DND-41 (cell line): ENCODE measurements around the gene GREB1.

Experiments
- ATAC-seq: fragments of 200-7000 bp; cut with Tn5 transposase; 3 replicates; pipeline ENCODE4 v1.9.1; 2021; ENCODE audit warnings: low read depth; ENCODE audit not compliant: insufficient read depth
- DNase-seq: peaks from one replicate; pipeline ENCODE4 v3.0.0-alpha.2; 2020
- H2AFZ ChIP-seq: 2 replicates; pipeline ENCODE4 v1.6.0; 2012; ENCODE audit warnings: low read depth, low read length
- H3K27ac ChIP-seq: 2 replicates; pipeline ENCODE4 v1.5.1; 2012; ENCODE audit warnings: low read length, inconsistent platforms
- H3K27me3 ChIP-seq: fragments of 200-600 bp; sonication (generic); 2 replicates; pipeline ENCODE4 v1.6.0; 2012; ENCODE audit warnings: low read length, mild to moderate bottlenecking, inconsistent platforms; ENCODE audit not compliant: insufficient read depth, poor library complexity
- H3K36me3 ChIP-seq: 2 replicates; pipeline ENCODE4 v1.5.1; 2012; ENCODE audit warnings: low read length, inconsistent platforms; ENCODE audit not compliant: insufficient read depth
- H3K4me1 ChIP-seq: 2 replicates; pipeline ENCODE4 v1.5.1; 2012; ENCODE audit warnings: mild to moderate bottlenecking, low read length; ENCODE audit not compliant: insufficient read depth
- H3K4me2 ChIP-seq: 2 replicates; pipeline ENCODE4 v1.6.0; 2012; ENCODE audit warnings: mild to moderate bottlenecking, moderate library complexity, low read length, inconsistent platforms; ENCODE audit not compliant: insufficient read depth
- H3K4me3 ChIP-seq, 2 experiments: fragments of 200-600 bp in 1 of 2; shearing (Covaris generic) in 1 of 2; 2 replicates each; pipeline ENCODE4 v1.5.1; 2012 to 2016; ENCODE audit warnings: inconsistent platforms in 2 of 2, low read length in 2 of 2, mild to moderate bottlenecking in 2 of 2, low read depth in 1 of 2, moderate library complexity in 1 of 2
- H3K79me2 ChIP-seq: 2 replicates; pipeline ENCODE4 v1.6.0; 2012; ENCODE audit warnings: low read length, inconsistent platforms; ENCODE audit not compliant: insufficient read depth
- H3K9ac ChIP-seq: 2 replicates; pipeline ENCODE4 v1.6.0; 2012; ENCODE audit warnings: low read depth, mild to moderate bottlenecking, inconsistent platforms, low read length, moderate library complexity
- H3K9me3 ChIP-seq: 2 replicates; pipeline ENCODE4 v1.5.1; 2012; ENCODE audit warnings: low read length, moderate library complexity, mild to moderate bottlenecking, inconsistent platforms; ENCODE audit not compliant: insufficient read depth, severe bottlenecking
- H4K20me1 ChIP-seq: 2 replicates; pipeline ENCODE4 v1.6.0; 2012; ENCODE audit warnings: low read length; ENCODE audit not compliant: insufficient read depth
- EZH2 ChIP-seq: IDR thresholded peaks from 3 replicates; pipeline ENCODE4 v1.6.1; 2012; ENCODE audit warnings: borderline replicate concordance, low read depth, mild to moderate bottlenecking, moderate library complexity, low read length, inconsistent platforms; ENCODE audit not compliant: severe bottlenecking
- TF ChIP-seq, protein P1 (sequence below): IDR thresholded peaks from 2 replicates; pipeline ENCODE4 v1.5.1; 2012; ENCODE audit warnings: borderline replicate concordance, low read length, moderate library complexity, mild to moderate bottlenecking; ENCODE audit not compliant: poor library complexity, severe bottlenecking; ENCODE audit errors: extremely low read depth

The GREB1 gene

DNA sequence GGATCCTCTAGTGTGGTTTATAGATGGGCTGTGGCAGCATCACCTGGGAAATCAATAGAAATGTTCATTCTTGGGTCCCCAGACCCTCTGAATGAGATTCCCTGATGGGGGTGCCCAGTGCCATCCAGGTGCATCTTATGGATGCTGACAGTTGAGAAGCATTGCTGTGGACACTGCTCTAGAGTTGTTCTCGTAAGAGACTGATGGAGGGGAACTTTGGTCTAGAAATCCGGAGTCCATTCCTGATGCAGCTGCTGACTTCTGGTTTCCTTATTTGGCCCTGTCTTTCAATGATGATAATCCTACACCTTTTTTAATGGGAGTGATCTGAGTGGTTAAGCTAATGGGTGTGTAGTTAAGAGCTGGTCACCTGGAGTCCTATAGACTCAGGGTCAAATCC lies 39.5 kb upstream of the GREB1 start:
- no peak for ATAC-seq

DNA sequence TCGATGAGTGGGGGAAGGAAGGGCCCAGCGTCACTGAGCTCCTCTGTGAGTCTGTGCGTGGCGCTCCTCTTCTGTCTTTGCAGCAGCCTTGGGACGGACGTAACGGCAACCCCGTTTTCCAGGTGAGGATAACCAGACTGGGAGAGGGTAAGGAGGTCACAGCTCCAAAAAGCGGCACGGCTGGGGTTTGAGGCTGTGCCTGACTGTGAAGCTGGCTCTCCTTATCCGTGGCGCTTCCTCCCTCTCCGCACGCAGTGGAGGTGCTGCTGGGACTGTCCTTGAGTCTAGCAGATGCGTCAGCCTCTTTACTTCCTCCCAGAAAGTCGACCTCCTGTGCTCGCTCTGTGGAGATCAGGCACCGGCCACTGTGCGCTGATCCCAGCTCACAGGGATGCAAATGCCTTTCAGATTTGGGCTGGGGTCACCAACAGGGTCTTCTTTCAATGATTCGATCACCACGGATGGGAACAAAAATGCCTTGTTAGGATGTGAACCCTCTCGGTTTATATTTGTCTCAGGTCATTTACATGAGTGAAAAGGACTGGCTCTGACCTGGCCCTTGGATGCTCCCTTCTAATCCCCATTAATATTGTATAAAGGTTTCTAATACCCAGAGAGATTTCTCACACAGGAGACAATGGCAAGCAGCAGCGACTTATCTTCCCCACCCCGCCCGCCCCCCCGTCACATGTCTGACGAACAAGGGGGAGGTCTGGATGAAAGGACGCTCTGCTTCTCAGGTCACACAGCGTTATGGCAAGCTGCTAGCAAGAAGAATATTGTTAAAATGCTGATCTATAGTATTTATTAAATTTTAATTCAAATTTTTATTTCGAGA lies 37.8 kb upstream of the GREB1 start:
- Histone ChIP-seq H4K20me1 (no peaks in the 10 kb centered on the region), H3K4me1 (no peaks in the 10 kb centered on the region), H3K79me2 (no peaks in the 10 kb centered on the region), H3K27ac (no peak overlapping the region), H3K9ac (no peak overlapping the region), H3K9me3 (no peaks in the 10 kb centered on the region), H3K4me3 (no peak overlapping the region), H3K4me2 (no peak overlapping the region), H2AFZ (no peak overlapping the region), H3K36me3 (no peaks in the 10 kb centered on the region), H3K27me3 (no peaks in the 10 kb centered on the region)
- no peak for TF ChIP-seq EZH2
- TF ChIP-seq, protein P1, sequence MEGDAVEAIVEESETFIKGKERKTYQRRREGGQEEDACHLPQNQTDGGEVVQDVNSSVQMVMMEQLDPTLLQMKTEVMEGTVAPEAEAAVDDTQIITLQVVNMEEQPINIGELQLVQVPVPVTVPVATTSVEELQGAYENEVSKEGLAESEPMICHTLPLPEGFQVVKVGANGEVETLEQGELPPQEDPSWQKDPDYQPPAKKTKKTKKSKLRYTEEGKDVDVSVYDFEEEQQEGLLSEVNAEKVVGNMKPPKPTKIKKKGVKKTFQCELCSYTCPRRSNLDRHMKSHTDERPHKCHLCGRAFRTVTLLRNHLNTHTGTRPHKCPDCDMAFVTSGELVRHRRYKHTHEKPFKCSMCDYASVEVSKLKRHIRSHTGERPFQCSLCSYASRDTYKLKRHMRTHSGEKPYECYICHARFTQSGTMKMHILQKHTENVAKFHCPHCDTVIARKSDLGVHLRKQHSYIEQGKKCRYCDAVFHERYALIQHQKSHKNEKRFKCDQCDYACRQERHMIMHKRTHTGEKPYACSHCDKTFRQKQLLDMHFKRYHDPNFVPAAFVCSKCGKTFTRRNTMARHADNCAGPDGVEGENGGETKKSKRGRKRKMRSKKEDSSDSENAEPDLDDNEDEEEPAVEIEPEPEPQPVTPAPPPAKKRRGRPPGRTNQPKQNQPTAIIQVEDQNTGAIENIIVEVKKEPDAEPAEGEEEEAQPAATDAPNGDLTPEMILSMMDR = no peak
- no peak for ATAC-seq
- no peak for DNase-seq

More for the DNA sequence above, 39.5 kb upstream of the GREB1 start:
- no peak overlapping the region for H3K27ac ChIP-seq
- no peaks in the 10 kb centered on the region for H3K79me2 ChIP-seq
- H4K20me1 ChIP-seq = no peaks in the 10 kb centered on the region
- no peak overlapping the region for H2AFZ ChIP-seq
- H3K9me3 ChIP-seq = no peaks in the 10 kb centered on the region
- H3K9ac ChIP-seq = no peak overlapping the region
- H3K27me3 ChIP-seq = no peaks in the 10 kb centered on the region
- no peak for TF ChIP-seq EZH2
- TF ChIP-seq, protein P1 = no peak
- DNase-seq = no peak
- no peak overlapping the region for H3K4me2 ChIP-seq
- no peaks in the 10 kb centered on the region for H3K4me1 ChIP-seq
- H3K4me3 ChIP-seq = no peak overlapping the region
- no peaks in the 10 kb centered on the region for H3K36me3 ChIP-seq

DNA sequence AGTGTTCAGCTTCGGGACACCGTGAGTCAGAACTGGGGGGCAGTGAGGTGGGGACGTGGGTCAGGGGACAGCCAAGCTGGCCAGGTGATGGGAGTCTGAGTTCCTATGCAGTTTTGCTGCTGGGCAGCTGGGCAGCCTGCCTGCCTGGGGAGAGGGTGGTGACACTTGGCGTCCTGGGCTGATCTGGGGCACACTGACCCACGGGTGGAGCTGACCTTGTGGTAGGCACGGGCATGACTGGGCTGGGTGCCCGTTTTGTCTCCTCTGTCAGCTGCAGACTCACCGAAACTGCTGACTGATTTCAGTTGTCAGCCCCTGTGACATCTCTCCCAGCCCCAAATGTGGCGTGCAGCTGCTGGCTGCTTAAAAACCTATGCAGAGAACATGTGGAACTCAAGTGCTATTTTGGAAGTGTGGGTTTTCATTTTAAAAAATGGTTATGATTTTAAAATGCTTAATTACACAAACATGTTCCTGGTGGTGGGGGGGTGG lies 35.3 kb upstream of the GREB1 start:
- Histone ChIP-seq H3K9ac (no peak overlapping the region), H3K4me3 (no peak overlapping the region), H3K36me3 (no peaks in the 10 kb centered on the region), H3K27ac (no peak overlapping the region), H3K27me3 (no peaks in the 10 kb centered on the region), H3K9me3 (no peaks in the 10 kb centered on the region), H3K4me2 (no peak overlapping the region), H2AFZ (no peak overlapping the region), H4K20me1 (no peaks in the 10 kb centered on the region), H3K79me2 (no peaks in the 10 kb centered on the region), H3K4me1 (no peaks in the 10 kb centered on the region)
- TF ChIP-seq, protein P1 = no peak
- no peak for TF ChIP-seq EZH2
- DNase-seq (no peak), ATAC-seq (no peak)
